ENCODE data around the gene DMD.

Gene DMD

DNA sequence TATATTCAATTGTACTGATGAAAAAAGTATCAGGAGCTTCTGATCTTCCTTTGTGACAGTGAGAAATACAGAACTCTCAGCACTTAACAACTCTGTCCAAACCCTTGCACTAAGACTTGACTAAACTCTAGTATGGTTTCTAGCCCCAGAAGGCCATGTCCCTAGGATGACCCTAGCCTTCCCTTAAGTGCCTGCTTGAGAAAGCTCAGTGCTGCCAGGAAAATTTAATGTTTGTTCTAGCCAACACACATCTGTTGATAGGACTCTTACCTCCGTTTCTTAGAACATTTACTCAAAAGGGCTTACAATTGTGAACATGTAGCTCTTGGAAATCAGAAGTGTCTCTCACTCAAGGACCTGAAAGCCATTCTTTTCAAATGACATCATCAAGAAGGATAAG, 1084.4 kb downstream of the DMD start:
- DNase-seq (ENCODE audit: low spot score), result no peak
- Histone ChIP-seq H3K27ac (no peak overlapping the region), H3K4me3 (no peak overlapping the region)
- TF ChIP-seq, protein P1, sequence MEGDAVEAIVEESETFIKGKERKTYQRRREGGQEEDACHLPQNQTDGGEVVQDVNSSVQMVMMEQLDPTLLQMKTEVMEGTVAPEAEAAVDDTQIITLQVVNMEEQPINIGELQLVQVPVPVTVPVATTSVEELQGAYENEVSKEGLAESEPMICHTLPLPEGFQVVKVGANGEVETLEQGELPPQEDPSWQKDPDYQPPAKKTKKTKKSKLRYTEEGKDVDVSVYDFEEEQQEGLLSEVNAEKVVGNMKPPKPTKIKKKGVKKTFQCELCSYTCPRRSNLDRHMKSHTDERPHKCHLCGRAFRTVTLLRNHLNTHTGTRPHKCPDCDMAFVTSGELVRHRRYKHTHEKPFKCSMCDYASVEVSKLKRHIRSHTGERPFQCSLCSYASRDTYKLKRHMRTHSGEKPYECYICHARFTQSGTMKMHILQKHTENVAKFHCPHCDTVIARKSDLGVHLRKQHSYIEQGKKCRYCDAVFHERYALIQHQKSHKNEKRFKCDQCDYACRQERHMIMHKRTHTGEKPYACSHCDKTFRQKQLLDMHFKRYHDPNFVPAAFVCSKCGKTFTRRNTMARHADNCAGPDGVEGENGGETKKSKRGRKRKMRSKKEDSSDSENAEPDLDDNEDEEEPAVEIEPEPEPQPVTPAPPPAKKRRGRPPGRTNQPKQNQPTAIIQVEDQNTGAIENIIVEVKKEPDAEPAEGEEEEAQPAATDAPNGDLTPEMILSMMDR (IDR thresholded peaks at IDR 0.05), result no peak

DNA sequence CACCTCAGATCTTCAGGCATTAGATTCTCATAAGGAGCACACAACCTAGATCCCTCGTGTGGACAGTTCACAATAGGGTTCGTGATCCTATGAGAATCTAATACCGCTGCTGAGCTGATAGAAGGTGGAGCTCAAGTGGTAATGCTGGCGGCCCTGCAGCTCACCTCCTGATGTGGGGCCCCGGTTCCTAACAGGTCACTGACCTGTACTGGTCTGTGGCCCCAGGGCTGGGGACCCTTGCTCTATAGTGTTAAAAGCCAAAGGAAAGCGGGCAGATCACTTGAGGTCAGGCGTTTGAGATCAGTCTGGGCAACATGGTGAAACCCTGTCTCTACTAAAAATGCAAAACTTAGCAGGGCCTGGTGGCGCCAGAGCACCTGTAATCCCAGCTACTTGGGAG, 1092.5 kb downstream of the DMD start:
- H3K4me3 ChIP-seq, result no peak overlapping the region
- H3K27ac ChIP-seq, result no peak overlapping the region
- TF ChIP-seq, protein P1 (IDR thresholded peaks at IDR 0.05), result no peak
- no peak for DNase-seq (ENCODE audit: low spot score)

DNA sequence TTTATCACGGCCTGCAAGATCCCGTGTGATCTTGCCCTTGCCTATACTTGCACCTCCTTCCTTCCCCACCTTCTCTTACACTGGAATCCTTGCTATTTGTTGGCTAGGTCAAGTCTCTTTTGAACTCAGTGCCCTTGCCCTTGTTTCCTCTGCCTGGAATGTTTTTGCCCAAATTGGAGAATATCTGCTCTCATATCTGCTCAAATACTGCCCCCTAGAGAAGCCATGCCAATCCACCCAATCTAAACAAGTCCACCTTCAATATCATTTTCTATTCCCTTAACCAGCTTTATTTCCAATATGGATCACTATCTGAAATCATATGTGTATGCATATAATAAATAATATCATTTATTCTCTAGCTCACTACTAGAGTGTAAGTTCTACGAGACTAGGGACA, 1095.3 kb downstream of the DMD start:
- H3K27ac ChIP-seq, result no peak overlapping the region
- H3K4me3 ChIP-seq, result no peak overlapping the region
- no peak for DNase-seq (ENCODE audit: low spot score)
- TF ChIP-seq, protein P1 (IDR thresholded peaks at IDR 0.05), result no peak

DNA sequence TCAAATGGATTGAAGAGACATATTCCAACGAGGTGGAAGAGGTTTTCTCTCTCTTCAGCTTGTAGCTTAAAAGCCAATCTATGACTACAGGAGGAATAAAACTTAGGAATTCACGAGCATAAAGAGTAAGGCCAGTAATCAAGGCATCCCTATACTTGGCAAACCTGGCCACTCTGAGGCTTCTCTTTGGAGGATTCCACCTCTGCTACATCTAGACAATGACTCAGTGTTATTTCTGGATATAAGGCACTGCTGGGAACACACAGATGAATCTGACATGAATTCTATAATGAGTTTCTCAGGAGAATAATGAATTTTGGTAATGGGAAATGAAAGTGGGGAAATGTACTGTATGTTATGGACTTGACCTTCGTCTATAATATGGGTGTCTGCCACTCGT, 1123.7 kb downstream of the DMD start:
- TF ChIP-seq, protein P1 (IDR thresholded peaks at IDR 0.05), result no peak
- no peak for DNase-seq (ENCODE audit: low spot score)
- no peak overlapping the region for H3K4me3 ChIP-seq
- H3K27ac ChIP-seq, result no peak overlapping the region

DNA sequence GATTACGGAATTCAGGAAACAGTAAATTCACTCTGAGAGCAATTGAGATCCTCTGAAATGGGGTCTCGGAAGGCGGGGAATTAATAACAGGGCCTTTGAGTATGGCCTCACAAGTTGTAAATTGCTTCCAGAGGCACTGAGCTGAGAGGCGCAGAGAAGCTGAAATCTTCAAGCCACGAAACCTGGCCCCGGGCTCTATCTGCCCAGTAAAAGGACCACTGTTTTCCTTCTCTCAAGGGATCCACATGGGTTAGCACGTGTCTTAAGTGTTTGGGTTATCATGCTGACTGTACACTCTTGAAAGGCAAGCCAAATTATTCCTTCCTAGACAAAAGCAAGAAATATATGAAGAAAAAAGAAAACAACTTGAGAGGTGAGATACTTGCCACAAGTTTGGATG, 1126.6 kb downstream of the DMD start:
- no peak for DNase-seq (ENCODE audit: low spot score)
- Histone ChIP-seq H3K27ac (no peak overlapping the region), H3K4me3 (no peak overlapping the region)
- TF ChIP-seq, protein P1 (IDR thresholded peaks at IDR 0.05), result no peak

DNA sequence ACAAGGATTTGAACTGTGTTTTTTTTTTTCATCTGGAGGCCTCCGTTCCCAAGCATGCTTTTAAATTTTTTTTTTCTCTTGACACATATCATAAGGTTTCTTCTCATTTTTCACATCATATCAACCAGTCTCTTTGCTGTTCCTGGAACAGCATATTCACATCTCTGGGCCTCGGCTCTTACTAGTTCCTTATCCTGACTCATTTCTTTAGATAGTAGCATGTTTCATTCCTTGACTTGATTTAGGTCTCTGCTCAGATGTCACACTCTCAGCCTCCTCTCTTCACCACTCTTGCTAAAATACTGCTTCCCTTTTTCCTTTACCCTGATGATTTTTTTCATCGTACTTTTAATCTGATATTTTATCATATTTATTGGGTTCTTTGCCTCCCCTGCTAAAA, 1163.1 kb downstream of the DMD start:
- Histone ChIP-seq H3K27ac (no peak overlapping the region), H3K4me3 (no peak overlapping the region)
- TF ChIP-seq, protein P1 (IDR thresholded peaks at IDR 0.05), result no peak
- DNase-seq (ENCODE audit: low spot score), result no peak

DNA sequence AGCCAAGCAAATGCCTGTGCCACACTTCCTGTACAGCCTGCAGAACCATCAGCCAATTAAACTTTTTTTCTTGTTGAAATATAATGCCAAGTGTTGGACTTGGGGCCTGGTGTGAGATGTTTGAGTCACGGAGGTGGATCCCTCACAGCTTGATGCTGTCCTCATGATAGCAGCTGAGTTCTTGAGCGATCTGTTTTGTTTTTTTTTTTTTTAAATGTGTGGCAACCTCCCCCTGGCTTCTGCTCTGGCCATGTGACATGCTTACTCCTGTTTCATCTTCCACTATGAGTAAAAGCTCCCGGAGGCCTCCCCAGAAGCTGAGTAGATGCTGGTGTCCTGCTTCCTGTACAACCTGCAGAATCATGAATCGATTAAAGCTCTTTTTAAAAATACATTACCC, 1166.2 kb downstream of the DMD start:
- Histone ChIP-seq H3K27ac (no peak overlapping the region), H3K4me3 (no peak overlapping the region)
- TF ChIP-seq, protein P1 (IDR thresholded peaks at IDR 0.05), result no peak
- no peak for DNase-seq (ENCODE audit: low spot score)
